AG04449 (cell line): ENCODE measurements around the gene ADD3.

ENCODE experiments used
- CTCF ChIA-PET: fragments of 350-600 bp; formaldehyde crosslinking; extraction: SDS; loops from one replicate; lab custom pipeline; 2021; ENCODE audit warnings: antibody characterized with exemption; lab: Yijun Ruan, JAX
- POLR2A ChIA-PET: fragments of 400-600, 350-600 bp; formaldehyde crosslinking; extraction: SDS; loops from one replicate; lab custom pipeline; 2020; ENCODE audit warnings: antibody characterized with exemption, inconsistent platforms; lab: Yijun Ruan, JAX
- DNase-seq: peaks from one replicate; pipeline ENCODE4 v3.0.0-alpha.2; 2010; ENCODE audit warnings: low read depth, low spot score
- H3K4me3 ChIP-seq: 2 replicates; pipeline ENCODE4 v1.5.1; 2011; ENCODE audit warnings: low read depth, mild to moderate bottlenecking, control low read depth, low read length
- CTCF ChIP-seq: IDR thresholded peaks from one replicate; pipeline ENCODE4 v1.5.1; 2011; ENCODE audit warnings: mild to moderate bottlenecking, moderate library complexity, low read length, control low read depth, inconsistent platforms; ENCODE audit not compliant: insufficient read depth; ENCODE audit errors: missing control alignments

Gene ADD3

GRCh38 chr10:110087682-110088081 lies 79.9 kb downstream of the ADD3 start:
- H3K4me3 ChIP-seq, result no peak overlapping the region
- POLR2A ChIA-PET, result no interaction called here
- TF ChIP-seq CTCF, result no peak
- CTCF ChIA-PET, result interaction anchor here (1.2 kb wide), 1 partner anchor 203 kb away, joined by 4 read pairs; no protein-coding TSS in a partner anchor
- DNase-seq, result no peak

GRCh38 chr10:110088367-110089104 lies 80.8 kb downstream of the ADD3 start:
- no peak for TF ChIP-seq CTCF
- POLR2A ChIA-PET, result no interaction called here
- no peak overlapping the region for H3K4me3 ChIP-seq
- CTCF ChIA-PET, result no interaction called here
- DNase-seq, result no peak

GRCh38 chr10:110091830-110092229 lies 84.0 kb downstream of the ADD3 start:
- ChIA-PET CTCF (interaction anchor here (5.8 kb wide), 1 partner anchor 208 kb away, joined by 28 read pairs; no protein-coding TSS in a partner anchor), POLR2A (no interaction called here)
- no peak for TF ChIP-seq CTCF
- no peak for DNase-seq
- H3K4me3 ChIP-seq, result no peak overlapping the region

GRCh38 chr10:110093722-110094121 lies 85.9 kb downstream of the ADD3 start:
- no peak for DNase-seq
- no peak overlapping the region for H3K4me3 ChIP-seq
- POLR2A ChIA-PET, result no interaction called here
- CTCF ChIA-PET, result interaction anchor here (0.9 to 5.8 kb wide), 3 partner anchors 11 to 210 kb away, joined by 3 to 28 read pairs (median 3); no protein-coding TSS in a partner anchor
- TF ChIP-seq CTCF, result no peak

GRCh38 chr10:110094786-110095185 lies 87.0 kb downstream of the ADD3 start:
- CTCF ChIA-PET, result interaction anchor here (0.9 to 5.8 kb wide), 4 partner anchors 43 to 211 kb away, joined by 3 to 28 read pairs (median 4); no protein-coding TSS in a partner anchor

More at GRCh38 chr10:110094786-110095185, 87.0 kb downstream of the ADD3 start:
- H3K4me3 ChIP-seq, result no peak overlapping the region
- no peak for DNase-seq
- POLR2A ChIA-PET, result no interaction called here
- TF ChIP-seq CTCF, result no peak
